HG02884 (cell line): ENCODE measurements around the gene ZFP1.
"Not testable (repeated sequence)": the region's sequence is repeated elsewhere in the genome, so short reads cannot be mapped to it uniquely, and the experiment has no call there.

Experiments used
- ATAC-seq: cut with Tn5 transposase; IDR thresholded peaks from one replicate; pipeline ENCODE4 v1.9.1; 2021; ENCODE audit warnings: mild to moderate bottlenecking, moderate library complexity; ENCODE audit not compliant: unreplicated experiment

Gene ZFP1

GRCh38 chr16:75112734-75113491 is 35.4 kb upstream of the ZFP1 start:
- no peak for ATAC-seq

- ATAC-seq, result no peak
Observed at GRCh38 chr16:75113541-75114121, 34.7 kb upstream of the ZFP1 start.

- ATAC-seq, result no peak
Observed at GRCh38 chr16:75114179-75114945, 34.0 kb upstream of the ZFP1 start.

- no peak for ATAC-seq
Observed at GRCh38 chr16:75114946-75115825, 33.1 kb upstream of the ZFP1 start.

GRCh38 chr16:75116081-75116910 is 32.0 kb upstream of the ZFP1 start, which contains the start of gene LDHD:
TSS of gene LDHD (minus strand) at chr16:75116780. CDS start at chr16:75116720, 60 bp downstream.
- no peak for ATAC-seq

DNA sequence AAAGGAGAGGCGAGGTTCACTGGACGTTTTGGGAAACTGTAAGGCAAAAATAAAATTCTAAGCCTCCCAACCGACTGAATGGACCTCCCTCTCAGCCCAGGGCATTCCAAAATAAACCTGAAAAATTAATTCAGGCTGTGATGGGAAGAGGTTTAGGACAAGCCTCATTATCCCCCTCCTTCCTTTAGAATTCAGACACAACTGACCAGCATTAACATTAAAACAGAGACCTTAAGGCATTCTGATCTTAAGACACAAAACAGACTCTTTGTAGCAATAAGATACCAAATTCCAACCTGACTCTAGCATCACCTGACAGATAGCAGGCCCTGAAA is 31.4 kb upstream of the ZFP1 start:
- no peak for ATAC-seq

- ATAC-seq, result no peak
Observed at GRCh38 chr16:75118943-75119539, 29.3 kb upstream of the ZFP1 start.

DNA sequence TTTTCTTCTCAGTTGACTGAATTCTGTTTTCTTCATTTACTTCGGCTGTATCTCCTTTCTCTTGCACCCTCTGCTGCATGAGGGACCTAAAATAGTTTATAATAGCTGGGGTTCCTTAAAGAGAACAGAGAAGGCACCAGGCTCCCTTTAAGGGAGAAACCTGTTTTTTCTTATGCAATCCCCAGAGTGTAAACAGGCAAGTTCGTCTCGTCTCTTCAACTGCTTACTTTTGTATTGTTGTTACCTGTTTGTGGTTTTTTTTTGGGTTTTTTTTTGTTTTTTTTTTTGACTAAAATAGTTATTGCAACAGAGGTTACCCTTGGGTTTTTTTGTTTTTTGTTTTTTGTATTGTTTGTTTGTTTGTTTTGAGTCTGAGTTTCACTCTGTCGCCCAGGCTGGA is 28.1 kb upstream of the ZFP1 start:
- ATAC-seq, result no peak

DNA sequence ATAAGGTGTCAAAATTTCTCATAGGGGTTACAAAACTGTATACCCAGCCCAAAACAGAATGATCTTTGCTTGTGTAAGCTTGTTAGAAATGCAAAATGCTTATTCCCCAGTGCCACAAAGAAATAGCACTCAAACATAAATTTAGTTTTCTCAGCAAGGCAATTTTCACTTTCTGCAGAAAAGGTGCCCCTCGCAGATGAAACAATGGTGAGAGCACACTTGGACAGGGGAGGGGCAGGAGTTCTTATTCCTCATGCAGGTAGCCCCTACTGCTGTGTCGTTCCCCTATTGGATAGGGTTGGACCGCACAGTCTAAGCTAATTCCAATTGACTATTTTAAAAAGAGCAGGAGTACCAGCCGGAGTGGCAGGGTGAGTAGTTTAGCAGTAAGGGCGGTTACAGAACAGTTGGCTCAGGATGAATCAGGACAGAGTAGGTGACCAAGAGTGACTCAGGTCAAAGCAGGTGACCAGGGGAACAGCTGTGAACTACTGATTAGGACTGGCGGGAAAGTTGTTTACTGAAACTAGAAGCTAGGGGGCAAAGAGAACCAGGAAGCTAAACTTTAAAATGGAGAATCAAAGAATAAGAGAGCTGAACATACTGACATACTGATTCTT is 26.3 kb upstream of the ZFP1 start:
- no peak for ATAC-seq

GRCh38 chr16:75122609-75123008 is 25.7 kb upstream of the ZFP1 start:
- no peak for ATAC-seq

DNA sequence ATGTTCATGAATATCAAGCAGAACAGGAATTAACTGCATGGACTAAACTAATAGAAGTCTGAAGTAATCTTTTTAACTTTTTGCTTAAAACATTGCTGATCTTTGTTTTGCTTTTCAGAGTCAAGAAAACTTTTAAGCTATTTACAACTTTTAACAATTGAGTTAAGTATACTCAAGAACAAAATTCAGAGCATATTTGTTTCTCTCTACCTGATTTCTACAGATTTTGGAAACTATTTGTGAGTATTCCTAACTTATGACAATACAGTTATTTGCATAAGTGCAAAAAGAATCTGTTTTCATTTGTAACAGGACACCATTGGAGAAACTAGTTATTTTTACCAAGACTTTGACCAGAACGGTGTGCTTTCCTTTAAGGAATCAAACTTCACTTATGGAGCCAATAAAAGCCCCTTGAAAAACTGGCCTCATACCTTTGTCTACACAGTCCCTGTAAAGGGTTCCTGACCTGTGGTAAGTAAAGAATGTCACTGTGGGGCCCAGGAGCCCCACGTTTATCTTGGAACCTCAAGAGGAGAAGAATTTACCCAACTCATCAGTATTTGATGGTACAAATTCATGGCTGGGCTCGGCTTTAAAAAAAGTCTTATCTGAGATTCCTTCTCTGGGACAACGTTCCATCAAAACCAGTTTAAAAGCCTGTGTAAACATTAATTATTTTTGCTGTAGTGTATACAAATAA is 20.5 kb upstream of the ZFP1 start:
- no peak for ATAC-seq

GRCh38 chr16:75129421-75130149 is 18.7 kb upstream of the ZFP1 start:
- ATAC-seq, result not testable (repeated sequence)

DNA sequence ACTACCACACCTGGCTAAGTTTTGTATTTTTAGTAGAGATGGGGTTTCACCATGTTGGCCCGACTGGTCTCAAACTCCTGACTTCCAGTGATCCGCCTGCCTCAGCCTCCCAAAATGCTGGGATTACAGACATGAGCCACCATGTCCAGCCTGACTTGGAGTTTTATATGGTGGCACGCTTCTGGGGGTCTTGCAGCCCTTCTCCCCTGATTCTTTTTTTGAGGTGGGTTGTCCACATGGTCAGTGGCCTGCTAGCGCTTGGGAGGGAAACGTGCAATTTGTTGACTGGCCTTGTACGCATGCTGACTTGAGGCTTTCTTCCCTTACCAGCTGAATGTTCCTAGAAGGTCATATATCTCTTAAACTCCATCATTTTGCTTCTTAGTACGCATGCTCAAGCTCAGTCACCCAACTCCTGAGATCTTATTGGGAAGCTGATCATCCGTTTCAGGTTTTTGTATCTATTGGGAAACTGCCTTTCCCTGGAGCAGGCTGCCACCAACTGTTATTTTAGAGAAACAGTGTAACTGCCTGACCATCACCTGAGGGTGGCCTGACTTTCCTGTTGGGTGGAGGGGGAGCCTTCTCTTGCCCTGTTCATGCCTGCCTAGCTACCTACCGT is 18.1 kb upstream of the ZFP1 start:
- no peak for ATAC-seq

DNA sequence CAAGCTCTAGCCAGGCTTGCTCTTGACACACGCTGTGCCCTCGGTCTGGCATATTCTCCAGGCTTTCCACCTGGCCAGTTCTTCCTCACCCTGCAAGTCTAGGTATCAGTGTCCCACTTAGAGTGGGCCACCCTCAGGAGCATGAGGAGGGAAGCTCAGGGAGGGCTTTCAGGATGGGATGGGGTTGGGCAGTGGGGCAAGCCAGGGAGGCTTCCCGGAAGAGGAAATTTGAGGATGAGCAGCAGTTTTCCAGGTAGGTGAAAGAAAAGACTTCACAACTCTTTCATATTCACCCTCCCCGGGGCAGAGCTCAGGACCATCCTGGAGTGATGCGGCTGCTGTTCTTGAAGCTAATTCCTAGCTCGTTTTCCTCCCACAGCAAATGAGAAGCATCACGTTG is 17.2 kb upstream of the ZFP1 start:
- ATAC-seq, result no peak

- ATAC-seq, result no peak
Observed at GRCh38 chr16:75138233-75138632, 10.1 kb upstream of the ZFP1 start.

DNA sequence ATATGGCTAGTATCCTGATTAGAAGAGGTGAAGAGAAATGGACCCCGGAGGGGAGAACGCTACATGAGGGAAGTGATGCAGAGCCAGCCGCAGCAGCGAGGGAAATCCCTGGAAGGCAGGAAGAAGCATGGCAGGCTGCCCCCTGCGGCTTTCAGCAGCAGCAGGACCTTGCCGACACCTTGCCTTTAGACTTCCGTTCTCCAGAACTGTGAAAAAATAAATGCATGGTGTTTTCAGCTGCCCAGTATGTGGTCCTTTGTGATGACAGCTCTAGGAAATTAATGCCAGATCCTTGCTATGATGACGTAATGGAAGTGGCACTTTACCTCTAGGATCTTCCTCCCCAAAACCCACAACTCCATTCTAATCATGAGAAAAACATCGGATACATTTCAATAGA is 9.7 kb upstream of the ZFP1 start:
- no peak for ATAC-seq

- ATAC-seq, result no peak
Observed at GRCh38 chr16:75139498-75139897, 8.8 kb upstream of the ZFP1 start.

GRCh38 chr16:75143941-75144340 is 4.4 kb upstream of the ZFP1 start:
- ATAC-seq, result no peak
